ENCODE measurements around the gene TRIM34.

GRCh38 chr11:5626196-5626595 is 1.4 kb downstream of the TRIM34 start:
- TF ChIP-seq CTCF (IDR thresholded peaks at IDR 0.05) (no peak), POLR2A (IDR thresholded peaks at IDR 0.05) (no peak)

Data from transverse colon (tissue), 3 donors.